GM18909 (cell line): ENCODE data around the gene CUL4A.

Source experiments
- ATAC-seq: cut with Tn5 transposase; IDR thresholded peaks from one replicate; pipeline ENCODE4 v1.9.1; 2021; ENCODE audit warnings: mild to moderate bottlenecking; ENCODE audit not compliant: unreplicated experiment, poor library complexity

CUL4A gene

DNA sequence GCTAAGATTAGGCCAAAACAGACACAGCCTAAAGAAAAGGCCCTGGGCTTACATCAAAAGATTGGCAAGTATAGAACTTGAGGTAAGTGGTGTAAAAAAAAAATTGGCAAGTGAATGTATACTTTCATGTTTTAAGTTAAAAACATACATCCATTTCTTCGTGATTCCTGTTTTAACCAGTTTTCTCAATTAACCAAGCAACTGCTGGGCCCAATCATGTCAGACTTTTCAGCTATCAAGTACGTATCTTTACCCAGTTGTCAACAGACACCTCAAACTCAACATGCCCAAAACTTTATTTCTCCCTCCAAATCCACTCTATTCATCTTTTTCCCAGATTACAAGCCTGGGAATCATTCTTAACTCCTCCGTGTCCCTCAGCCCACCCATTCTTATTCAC is 2.0 kb upstream of the CUL4A start:
- ATAC-seq: no peak

DNA sequence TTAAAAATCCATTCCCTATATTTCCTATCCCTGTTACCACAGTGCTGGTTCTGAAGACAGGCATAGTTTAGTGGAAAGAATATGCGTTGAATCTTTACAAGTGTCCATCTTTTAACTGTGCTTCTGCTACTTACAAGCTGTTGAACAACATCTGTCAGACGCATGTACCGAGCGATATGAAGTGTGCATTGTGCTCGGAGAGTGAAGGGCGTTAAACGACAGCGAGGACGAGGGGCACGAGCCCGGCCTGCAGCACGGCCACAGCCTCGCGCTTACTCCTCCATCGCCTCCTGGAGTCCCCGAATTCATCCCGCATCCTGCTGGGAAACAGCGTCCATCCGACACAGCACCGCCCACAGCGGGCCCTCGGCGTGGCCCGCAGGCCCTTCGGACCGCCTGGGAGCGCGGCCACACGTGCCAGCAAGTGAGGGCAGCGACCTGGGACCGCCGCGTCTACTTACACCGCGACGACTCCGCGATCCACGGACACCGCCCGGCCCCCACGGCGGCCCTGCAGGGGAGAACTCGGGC is 1.5 kb upstream of the CUL4A start:
- ATAC-seq: peak; percentile 9

GRCh38 chr13:113208421-113209335 is 735 bp upstream of the CUL4A start, which contains the start of gene PCID2:
Gene PCID2 (minus strand): TSS chr13:113208669. CDS start chr13:113208634, 35 bp downstream.
- ATAC-seq: peak; percentile 80

DNA sequence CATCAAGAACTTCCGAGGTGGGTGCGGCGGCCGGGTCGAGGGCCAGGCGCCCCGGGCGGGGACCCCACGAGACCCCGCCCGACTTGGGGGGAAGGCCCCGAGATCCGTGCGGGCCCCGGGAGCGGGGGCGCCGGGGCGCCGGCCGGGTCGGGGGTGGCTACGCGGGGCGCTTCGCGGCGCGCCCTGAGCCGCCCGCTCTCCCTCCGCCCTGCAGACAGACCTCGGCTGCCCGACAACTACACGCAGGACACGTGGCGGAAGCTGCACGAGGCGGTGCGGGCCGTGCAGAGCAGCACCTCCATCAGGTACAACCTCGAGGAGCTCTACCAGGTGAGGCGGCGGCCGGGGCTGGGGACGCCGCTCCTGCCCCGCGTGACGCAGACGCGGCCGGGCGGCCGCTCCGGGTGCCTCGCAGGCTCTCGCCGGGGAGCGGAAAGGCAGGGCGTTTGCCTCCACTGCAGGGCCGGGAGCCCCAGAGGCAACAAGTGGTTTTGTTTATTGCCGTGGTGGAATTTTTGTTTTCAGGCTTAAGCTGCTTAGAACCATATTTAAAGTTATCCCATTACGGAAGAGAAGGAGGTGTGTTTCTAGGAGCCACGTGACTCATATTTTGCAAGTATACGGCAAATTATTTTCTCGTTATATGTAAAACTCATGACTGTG is 477 bp downstream of the CUL4A start:
- peak; percentile 49 for ATAC-seq

DNA sequence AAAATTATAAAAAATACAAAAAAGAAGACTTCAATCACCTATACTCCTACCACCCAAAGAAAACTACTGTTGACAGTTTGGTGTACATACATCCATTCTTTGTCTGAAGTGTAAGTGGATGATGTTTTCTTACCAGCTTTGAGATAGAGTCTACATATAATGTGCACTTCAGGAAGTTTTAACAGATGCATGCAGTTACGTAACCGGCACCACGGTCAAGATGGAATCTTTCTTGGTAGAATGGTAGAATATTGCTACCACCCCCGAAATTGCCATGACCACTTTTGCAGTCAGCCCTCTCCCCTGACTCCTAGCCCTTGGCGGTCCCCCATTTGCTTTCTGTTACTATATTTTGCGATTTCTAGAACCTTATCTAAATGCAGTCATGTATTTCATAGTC is 1.4 kb downstream of the CUL4A start:
- ATAC-seq: no peak

DNA sequence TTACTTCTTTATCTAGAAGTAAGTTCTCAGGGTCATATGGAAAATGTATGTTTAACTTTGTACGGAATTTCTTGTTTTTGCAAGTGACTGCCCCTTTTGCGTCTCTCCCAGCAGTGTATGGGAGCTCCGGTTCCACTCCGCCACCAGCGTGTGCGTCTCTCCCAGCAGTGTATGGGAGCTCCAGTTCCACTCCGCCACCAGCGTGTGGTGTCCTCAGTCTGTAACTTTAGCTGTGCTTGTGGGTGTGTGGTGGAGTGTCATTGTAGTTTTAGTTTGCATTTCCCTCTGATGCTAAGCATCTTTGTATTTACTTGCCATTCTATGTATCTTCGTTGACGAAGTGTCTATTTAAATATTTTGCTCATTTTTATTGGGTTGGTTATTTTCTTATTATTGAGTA is 2.4 kb downstream of the CUL4A start:
- ATAC-seq: no peak

- ATAC-seq: no peak
Measured at GRCh38 chr13:113216254-113217048, 7.0 kb downstream of the CUL4A start.

- no peak for ATAC-seq
Measured at GRCh38 chr13:113218586-113218985, 9.2 kb downstream of the CUL4A start.

- no peak for ATAC-seq
Measured at GRCh38 chr13:113219256-113219940, 10.0 kb downstream of the CUL4A start.

- ATAC-seq: no peak
Measured at GRCh38 chr13:113220141-113220598, 10.8 kb downstream of the CUL4A start.

DNA sequence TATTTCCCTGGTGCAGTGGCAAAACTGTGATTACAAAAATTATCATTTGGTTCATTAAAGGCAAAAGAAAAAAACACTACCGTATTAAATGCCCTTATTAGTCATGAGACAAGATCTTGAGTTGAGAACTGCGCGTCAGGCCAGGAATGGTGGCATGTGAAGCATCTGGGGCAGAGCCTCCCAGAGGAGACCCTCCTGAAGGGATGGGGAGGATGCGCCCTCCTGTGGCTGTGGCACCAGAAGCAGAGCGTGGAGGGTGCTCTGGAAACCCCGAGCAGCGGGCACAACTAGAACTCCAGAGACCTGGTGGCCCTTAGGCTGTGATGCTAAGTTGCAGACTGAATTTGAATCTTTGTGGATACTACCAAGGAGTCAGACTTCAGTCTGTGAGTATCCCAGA is 11.5 kb downstream of the CUL4A start:
- ATAC-seq: no peak

- ATAC-seq: no peak
Measured at GRCh38 chr13:113223070-113223469, 13.7 kb downstream of the CUL4A start.

DNA sequence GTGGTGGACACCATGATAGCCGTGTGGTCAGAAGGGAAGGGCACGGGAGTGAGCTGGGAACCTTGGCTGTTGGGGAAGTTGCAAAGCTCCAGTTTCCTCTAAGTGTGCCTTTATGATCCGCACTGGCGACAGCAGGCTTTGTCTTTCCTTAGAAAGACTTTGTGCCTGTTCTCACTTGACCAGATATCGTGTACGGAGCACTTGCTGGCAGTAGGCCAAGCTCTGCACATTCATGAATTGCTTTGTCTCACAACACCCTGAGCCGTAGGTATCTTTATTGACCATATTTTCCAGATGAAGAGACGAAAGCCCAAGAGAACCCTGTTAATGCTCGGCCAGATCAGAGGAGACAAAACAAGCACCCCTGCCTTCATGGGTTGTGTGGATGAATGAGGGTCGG is 15.1 kb downstream of the CUL4A start:
- ATAC-seq: no peak

- ATAC-seq: no peak
Measured at GRCh38 chr13:113225515-113225914, 16.1 kb downstream of the CUL4A start.

GRCh38 chr13:113226873-113227450 is 17.5 kb downstream of the CUL4A start:
- no peak for ATAC-seq

GRCh38 chr13:113229161-113229560 is 19.7 kb downstream of the CUL4A start:
- ATAC-seq: no peak

GRCh38 chr13:113229791-113230190 is 20.4 kb downstream of the CUL4A start:
- ATAC-seq: no peak

DNA sequence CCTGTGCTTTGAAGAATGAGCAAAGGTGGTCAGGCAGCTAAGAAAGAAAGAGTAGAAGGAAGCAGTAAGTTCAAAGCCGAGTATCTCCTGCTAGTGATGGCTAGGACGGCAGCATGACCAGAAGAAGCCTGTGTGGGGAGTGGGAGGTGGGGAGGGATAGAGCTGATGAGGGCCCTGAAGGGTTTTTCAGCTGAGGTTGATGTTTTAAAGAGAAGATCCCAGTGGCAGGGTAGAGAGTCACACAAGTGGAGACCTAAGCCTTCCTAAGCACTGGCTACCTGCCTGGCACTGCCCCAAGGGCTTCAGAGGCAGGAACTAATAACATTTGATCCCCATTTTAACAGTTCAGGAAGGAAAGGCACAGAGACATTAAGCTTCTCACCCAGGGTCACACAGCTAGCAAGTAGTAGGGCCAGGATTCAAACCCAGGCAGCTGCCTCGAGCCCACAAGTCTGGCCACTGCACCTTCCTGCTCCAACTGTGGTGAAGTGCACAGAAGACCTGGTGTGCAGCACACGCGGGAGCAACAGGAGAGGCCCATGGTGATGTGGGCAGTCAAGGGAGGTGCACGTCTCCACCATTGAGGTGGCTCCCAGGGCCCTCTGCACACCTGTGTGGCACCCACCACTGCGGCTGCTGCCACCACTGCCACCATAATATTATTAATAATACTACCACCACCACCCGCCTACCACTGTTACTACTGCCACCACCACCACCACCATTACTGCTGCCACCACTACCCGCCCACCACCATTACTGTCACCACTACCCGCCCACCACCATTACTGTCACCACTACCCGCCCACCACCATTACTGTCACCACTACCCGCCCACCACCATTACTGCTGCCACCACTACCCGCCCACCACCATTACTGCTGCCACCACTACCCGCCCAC is 22.1 kb downstream of the CUL4A start:
- no peak for ATAC-seq
